Psoas muscle (tissue), 8 donors: ENCODE results near the gene BUB3. TPM values are rescaled to one million over a fixed set of nuclear protein-coding genes. Genes with fewer than 3 reads are reported as not detected.
A peak's percentile ranks its signal among the peaks of the same experiment; 100 is the strongest.

Experiments used
- ATAC-seq, 4 donors: fragments of 200-7000 bp; cut with Tn5 transposase; one replicate each; pipeline ENCODE4 v1.9.1; 2020; ENCODE audit warnings: moderate library complexity in 3 of 4, mild to moderate bottlenecking in 2 of 4
- DNase-seq, 2 donors: peaks; one replicate each; pipeline ENCODE4 v3.0.0-alpha.2; 2020
- H3K27ac ChIP-seq: fragments of 200-600 bp; one replicate; pipeline ENCODE4 v1.8.0; 2022
- H3K27me3 ChIP-seq, 3 donors: fragments of 200-600 bp in 1 of 3; one replicate each; pipeline versions ENCODE4 v1.6.1 to v1.8.0; 2013 to 2022; ENCODE audit warnings: low read length in 2 of 3, mild to moderate bottlenecking in 2 of 3, moderate library complexity in 1 of 3; ENCODE audit not compliant: insufficient read depth in 3 of 3
- H3K36me3 ChIP-seq, 2 donors: fragments of 200-600 bp in 1 of 2; one replicate each; pipeline versions ENCODE4 v1.6.1 to v1.8.0; 2013 to 2022; ENCODE audit warnings: low read depth in 1 of 2, mild to moderate bottlenecking in 1 of 2, moderate library complexity in 1 of 2; ENCODE audit not compliant: insufficient read depth in 1 of 2
- H3K4me1 ChIP-seq: fragments of 200-600 bp; one replicate; pipeline ENCODE4 v1.8.0; 2022
- H3K4me3 ChIP-seq: fragments of 200-600 bp; one replicate; pipeline ENCODE4 v1.8.0; 2022; ENCODE audit warnings: mild to moderate bottlenecking
- H3K9me3 ChIP-seq: fragments of 200-600 bp; one replicate; pipeline ENCODE4 v1.8.0; 2022
- WGBS, 3 donors: extraction: QIAGEN DNeasy Blood & Tissue Kit; methylation state at CpG; one replicate each; pipeline versions ENCODE4 v1.1.6 to v1.1.7; 2013; 5-methylcytosine and 5-hydroxymethylcytosine counted together
- intact Hi-C, 2 donors: fragments of 100-400 bp; cut with DNase I; formaldehyde crosslinking; loops; one replicate each; pipeline versions ENCODE4 v1.11.0 to v1.14.2; 2022
- polyA plus RNA-seq, 3 donors: library from polyadenylated mRNA; stranded (reverse); fragments of 200-250 nt; gene quantifications; one replicate each; pipeline ENCODE4 v1.2.3, GENCODE V29; 2013
- total RNA-seq, 4 donors: library from RNA; stranded (reverse); fragmentation: NEBNext Ultra II Directional in 2 of 4; extraction: Animal tissue kit (Norgen Biotek cat#: 25700) in 2 of 4; gene quantifications; one replicate each; pipeline versions ENCODE4 v1.2.1 to v1.2.4, GENCODE V29; 2021 to 2023
- TF ChIP-seq, protein P1 (sequence below): fragments of 200-600 bp; IDR thresholded peaks from one replicate; pipeline ENCODE4 v1.8.0; 2022; ENCODE audit warnings: antibody characterized with exemption
- donor health status: healthy with polysubstance abuse.
- donor health status: DM: no; HTN: no; CAD: no; lungs with moderate emphysema.
- donor health status: Bipolar disorder and iron deficiency.
- donor health status: healthy.
- donor health status: DM: yes; HTN: yes; CAD: no.
- donor health status: DM: no; HTN: no; CAD: no.
- donor health status: DM: no; HTN: no; CAD: no.
- donor health status: DM: yes; HTN: yes; CAD: no.

The BUB3 gene
- total and polyA plus RNA-seq, 7 donors = 28.6 to 67.3 (median 32.9) TPM

DNA sequence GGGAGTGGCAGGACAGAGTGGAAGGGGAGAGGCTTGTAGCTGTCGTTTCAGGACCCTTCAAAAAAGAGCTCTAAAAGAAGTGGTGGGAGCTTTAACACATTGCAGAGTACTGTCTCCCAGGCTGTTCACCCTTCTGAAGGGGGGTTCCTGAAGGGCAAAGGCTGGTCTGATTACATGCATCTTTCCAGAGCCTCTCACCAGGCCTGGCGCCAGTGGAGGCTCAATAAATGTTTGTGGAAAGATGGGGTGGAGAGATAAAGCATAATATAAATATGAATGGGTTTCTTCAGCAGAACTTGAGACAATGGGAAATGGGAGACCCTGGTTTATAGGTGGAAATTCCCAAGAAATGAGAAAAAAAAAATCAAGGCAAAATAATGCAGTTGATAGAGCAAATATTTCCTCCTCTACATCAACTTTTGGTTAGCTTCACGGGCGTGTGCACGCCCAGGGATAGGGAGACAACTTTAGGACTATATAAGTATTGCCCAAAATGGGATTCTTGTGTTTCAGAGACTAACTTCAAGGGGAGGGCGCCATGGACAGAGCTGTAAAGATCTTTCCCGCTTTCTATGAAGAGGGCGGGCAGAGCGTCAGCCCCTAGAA is 613 bp upstream of the BUB3 start:
- ATAC-seq (no peak), DNase-seq (no peak)
- H3K36me3 ChIP-seq = peaks cover 4 to 34% of the 10 kb centered on the region in 2 donors
- no peak overlapping the region for H3K27ac ChIP-seq
- no peaks in the 10 kb centered on the region for H3K9me3 ChIP-seq
- TF ChIP-seq, protein P1, sequence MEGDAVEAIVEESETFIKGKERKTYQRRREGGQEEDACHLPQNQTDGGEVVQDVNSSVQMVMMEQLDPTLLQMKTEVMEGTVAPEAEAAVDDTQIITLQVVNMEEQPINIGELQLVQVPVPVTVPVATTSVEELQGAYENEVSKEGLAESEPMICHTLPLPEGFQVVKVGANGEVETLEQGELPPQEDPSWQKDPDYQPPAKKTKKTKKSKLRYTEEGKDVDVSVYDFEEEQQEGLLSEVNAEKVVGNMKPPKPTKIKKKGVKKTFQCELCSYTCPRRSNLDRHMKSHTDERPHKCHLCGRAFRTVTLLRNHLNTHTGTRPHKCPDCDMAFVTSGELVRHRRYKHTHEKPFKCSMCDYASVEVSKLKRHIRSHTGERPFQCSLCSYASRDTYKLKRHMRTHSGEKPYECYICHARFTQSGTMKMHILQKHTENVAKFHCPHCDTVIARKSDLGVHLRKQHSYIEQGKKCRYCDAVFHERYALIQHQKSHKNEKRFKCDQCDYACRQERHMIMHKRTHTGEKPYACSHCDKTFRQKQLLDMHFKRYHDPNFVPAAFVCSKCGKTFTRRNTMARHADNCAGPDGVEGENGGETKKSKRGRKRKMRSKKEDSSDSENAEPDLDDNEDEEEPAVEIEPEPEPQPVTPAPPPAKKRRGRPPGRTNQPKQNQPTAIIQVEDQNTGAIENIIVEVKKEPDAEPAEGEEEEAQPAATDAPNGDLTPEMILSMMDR = no peak
- peak overlapping the region; percentile 75 for H3K4me3 ChIP-seq
- peaks cover 3 to 48% (median 30%) of the 10 kb centered on the region in 3 donors for H3K27me3 ChIP-seq
- intact Hi-C loops = loop anchor here (1.0 to 10.0 kb wide), 4 partner anchors 15 to 199 kb away; partner anchors contain the start of genes ACADSB (in 1 of the 2), C10orf88 (in 1 of the 2) and IKZF5 (in 1 of the 2)
- H3K4me1 ChIP-seq = peaks cover 42% of the 10 kb centered on the region
- 46 to 50% (median 48%) methylated on average over 9 of the region's 9 CpGs for WGBS, 3 donors

DNA sequence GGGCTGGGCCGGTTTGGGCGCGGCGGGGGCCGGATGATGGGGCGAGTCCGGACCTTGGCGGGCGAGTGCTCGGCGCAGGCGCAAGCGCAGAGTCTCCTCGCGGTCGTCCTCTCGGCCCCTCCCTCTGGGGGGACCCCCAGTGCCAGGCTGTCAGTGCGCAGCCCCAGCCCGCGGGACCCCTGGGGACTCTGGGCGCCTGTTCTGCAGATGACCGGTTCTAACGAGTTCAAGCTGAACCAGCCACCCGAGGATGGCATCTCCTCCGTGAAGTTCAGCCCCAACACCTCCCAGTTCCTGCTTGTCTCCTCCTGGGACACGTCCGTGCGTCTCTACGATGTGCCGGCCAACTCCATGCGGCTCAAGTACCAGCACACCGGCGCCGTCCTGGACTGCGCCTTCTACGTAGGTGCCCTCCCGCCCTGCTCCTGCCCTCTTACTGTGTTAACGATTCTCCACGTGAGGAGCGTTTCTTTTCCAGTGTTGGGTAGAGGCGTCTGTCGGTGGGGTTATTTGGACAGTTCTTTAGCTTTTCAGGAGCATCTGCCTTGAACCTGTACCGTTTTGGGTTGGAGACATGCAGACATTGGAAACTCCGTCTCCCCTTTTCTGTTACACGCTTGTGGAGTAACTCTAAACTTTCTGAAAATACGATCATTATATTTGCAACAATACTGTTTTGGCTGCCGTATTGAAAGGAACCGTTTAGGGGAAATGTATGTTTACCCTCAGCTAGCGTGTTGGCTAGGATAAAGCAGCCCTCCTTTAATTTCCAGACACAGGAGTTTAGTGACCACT is 706 bp downstream of the BUB3 start:
- peaks cover 40% of the 10 kb centered on the region for H3K4me1 ChIP-seq
- intact Hi-C loops = loop anchor here (1.0 to 10.0 kb wide), 4 partner anchors 17 to 200 kb away; partner anchors contain the start of genes ACADSB (in 1 of the 2), C10orf88 (in 1 of the 2) and IKZF5 (in 1 of the 2)

DNA sequence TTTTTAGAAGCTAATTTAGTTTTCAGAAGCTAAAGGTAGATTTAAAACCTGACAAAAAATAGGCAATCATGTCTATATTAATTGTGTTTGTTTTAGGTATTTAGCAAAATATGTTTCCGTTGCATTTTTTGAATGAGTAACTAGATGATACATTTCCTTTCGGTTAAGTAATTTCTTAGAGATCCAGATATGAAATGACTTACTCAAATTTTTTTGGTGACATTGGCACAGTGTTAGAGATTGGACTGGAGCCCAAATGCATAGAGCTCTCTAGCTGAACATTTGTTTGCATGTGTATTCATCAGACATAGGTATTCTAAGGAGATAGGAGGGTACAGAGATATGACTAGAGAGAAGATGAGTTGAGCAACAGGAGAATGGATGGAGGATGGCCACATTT is 1.9 kb downstream of the BUB3 start:
- H3K4me1 ChIP-seq = peaks cover 29% of the 10 kb centered on the region
- ATAC-seq (no peak), DNase-seq (no peak)
- WGBS, 3 donors = 93 to 97% (median 94%) methylated on average over 2 of the region's 2 CpGs
- H3K36me3 ChIP-seq = peaks cover 4 to 53% of the 10 kb centered on the region in 2 donors
- H3K27me3 ChIP-seq = peaks cover 3 to 23% (median 8%) of the 10 kb centered on the region in 3 donors
- intact Hi-C loops = loop anchor here (10.0 kb wide), 2 partner anchors 141 to 201 kb away; partner anchors contain the start of gene C10orf88 (in 1 of the 2)
- TF ChIP-seq, protein P1 = no peak
- no peaks in the 10 kb centered on the region for H3K9me3 ChIP-seq
- no peak overlapping the region for H3K27ac ChIP-seq
- H3K4me3 ChIP-seq = peak overlapping the region; percentile 75

More for the DNA sequence above, 706 bp downstream of the BUB3 start:
- H3K4me3 ChIP-seq = peak overlapping the region; percentile 75
- 3 to 6% (median 4%) methylated on average over 45 to 49 of the region's 49 CpGs for WGBS, 3 donors
- H3K27me3 ChIP-seq = peaks cover 3 to 35% (median 18%) of the 10 kb centered on the region in 3 donors
- H3K9me3 ChIP-seq = no peaks in the 10 kb centered on the region
- DNase-seq (peak; percentile 58 to 80), ATAC-seq (peak; percentile 48 to 74 (median 58))
- H3K27ac ChIP-seq = peak overlapping the region; percentile 84
- H3K36me3 ChIP-seq = peaks cover 4 to 45% of the 10 kb centered on the region in 2 donors
- TF ChIP-seq, protein P1 = no peak

DNA sequence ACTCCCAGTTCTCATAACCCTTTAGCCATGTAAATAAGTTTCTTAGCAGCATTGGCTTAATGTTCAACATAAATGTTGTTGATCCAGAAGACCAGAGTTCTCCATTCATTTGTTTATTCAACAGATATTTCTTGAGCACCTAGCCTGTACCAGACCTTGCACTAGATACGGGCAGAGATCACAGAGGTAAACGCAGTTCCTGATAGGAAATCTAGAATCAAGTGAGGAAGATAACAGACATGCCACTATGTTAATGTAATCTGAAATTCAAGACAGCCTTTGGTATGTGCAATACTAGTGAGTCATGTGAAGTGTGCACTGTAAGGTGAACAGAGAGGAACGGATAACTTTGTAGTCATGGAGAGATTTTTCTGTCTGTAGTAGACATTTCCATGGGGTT is 3.0 kb downstream of the BUB3 start:
- H3K4me3 ChIP-seq = no peak overlapping the region
- H3K27me3 ChIP-seq = peaks cover 3 to 12% (median 3%) of the 10 kb centered on the region in 3 donors
- no peak for DNase-seq
- no peak for ATAC-seq
- peaks cover 24% of the 10 kb centered on the region for H3K4me1 ChIP-seq
- TF ChIP-seq, protein P1 = no peak
- intact Hi-C loops = loop anchor here (10.0 kb wide), 2 partner anchors 142 to 202 kb away; partner anchors contain the start of gene C10orf88 (in 1 of the 2)
- 80 to 85% (median 80%) methylated on average over 3 of the region's 3 CpGs for WGBS, 3 donors
- no peaks in the 10 kb centered on the region for H3K9me3 ChIP-seq
- no peak overlapping the region for H3K27ac ChIP-seq
- H3K36me3 ChIP-seq = peaks cover 4 to 65% of the 10 kb centered on the region in 2 donors
